SIG-M5 (cell line): ENCODE data around the gene LRRC47.

Experiments used
- DNase-seq: peaks from one replicate; lab custom pipeline; 2025; lab: John Stamatoyannopoulos, UW

LRRC47 gene

GRCh38 chr1:3796215-3797061, at the start of gene LRRC47:
TSS of gene LRRC47 (minus strand) at chr1:3796498. CDS start at chr1:3796476, 22 bp downstream.
- DNase-seq: peak; percentile 48

GRCh38 chr1:3842912-3843311, 46.6 kb upstream of the LRRC47 start:
- no peak for DNase-seq

- DNase-seq: no peak
Observed at GRCh38 chr1:3841491-3841890, 45.2 kb upstream of the LRRC47 start.

DNA sequence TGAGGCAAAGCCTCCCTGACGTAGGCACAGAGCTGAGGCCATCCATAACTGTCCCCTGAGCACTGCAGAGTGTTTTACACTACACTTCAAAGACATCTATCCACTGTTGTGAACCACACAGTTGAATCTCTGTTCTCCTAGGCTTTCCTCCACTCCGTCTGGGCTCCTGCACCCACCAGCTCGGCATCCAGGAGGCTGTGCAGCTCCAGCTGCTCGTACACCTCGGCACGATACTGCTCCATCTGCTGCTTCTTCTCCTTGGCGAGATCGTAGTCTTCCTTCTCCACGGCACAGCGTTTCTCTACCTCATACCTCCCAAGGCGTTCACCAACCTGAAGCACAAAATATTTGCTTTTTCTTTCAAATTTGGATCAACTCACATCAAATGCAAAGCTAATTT, 42.5 kb upstream of the LRRC47 start:
- no peak for DNase-seq

GRCh38 chr1:3837685-3838084, 41.4 kb upstream of the LRRC47 start:
- DNase-seq: no peak

GRCh38 chr1:3837200-3837599, 40.9 kb upstream of the LRRC47 start:
- no peak for DNase-seq

GRCh38 chr1:3836421-3836820, 40.1 kb upstream of the LRRC47 start:
- DNase-seq: no peak

- DNase-seq: no peak
Observed at GRCh38 chr1:3834701-3835100, 38.4 kb upstream of the LRRC47 start.

- DNase-seq: no peak
Observed at GRCh38 chr1:3831689-3832088, 35.4 kb upstream of the LRRC47 start.

GRCh38 chr1:3828391-3828790, 32.1 kb upstream of the LRRC47 start:
- no peak for DNase-seq

DNA sequence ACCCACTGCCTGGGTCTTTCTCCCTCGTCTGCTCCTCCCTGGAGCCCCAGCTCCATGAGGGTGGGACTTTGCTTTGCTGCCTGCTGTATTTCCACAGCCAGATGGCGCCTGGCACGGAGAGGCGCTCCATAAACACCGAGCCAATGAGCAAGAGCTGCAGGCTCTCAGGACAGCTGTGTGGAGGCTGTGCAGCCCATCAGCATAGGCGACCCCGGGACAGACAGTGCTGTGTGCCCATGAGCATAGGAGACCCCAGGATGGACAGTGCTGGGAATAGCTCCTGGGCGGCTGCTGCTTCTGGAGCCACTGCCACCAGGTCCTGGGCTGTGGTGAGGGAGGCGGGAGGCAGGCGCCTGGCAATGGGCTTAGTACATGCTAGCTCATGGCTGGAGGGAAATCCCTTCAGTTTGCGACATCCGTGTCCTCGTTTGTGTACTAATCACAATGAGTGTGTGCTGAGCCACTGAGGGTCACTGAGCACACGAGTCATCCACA, 31.6 kb upstream of the LRRC47 start:
- DNase-seq: no peak

DNA sequence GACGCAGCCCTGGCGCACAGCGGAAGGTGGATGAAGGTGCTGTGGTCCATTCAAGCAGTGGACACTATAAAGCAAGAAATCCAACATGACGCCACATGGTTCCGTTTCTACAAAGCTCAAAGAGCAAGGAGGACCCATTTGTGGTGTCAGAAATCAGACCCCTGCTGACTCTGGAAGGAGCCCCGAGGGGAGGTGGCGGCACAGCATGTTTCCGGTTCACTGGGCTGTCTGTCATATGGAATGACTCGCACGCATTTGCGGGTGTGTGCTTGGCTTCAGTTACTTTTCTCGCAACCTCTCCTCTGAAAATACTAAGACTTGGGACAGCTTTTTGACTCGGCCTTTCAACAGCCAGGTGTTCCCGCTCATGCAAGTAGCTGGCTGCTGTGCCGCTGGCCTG, 29.1 kb upstream of the LRRC47 start:
- no peak for DNase-seq

DNA sequence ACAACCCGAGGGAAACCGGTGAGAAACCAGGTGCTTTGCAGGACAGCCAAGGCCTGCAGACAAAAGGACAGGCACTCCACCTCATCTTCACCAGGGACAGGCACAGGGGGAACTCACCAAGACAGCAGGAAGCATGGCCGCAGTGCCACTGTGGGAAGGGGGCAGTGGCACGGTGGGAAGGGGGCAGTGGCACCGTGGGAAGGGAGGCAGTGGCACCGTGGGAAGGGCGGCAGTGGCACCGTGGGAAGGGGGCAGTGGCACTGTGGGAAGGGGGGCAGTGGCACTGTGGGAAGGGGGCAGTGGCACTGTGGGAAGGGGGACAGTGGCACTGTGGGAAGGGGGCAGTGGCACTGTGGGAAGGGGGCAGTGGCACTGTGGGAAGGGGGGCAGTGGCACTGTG, 28.4 kb upstream of the LRRC47 start:
- DNase-seq: no peak

DNA sequence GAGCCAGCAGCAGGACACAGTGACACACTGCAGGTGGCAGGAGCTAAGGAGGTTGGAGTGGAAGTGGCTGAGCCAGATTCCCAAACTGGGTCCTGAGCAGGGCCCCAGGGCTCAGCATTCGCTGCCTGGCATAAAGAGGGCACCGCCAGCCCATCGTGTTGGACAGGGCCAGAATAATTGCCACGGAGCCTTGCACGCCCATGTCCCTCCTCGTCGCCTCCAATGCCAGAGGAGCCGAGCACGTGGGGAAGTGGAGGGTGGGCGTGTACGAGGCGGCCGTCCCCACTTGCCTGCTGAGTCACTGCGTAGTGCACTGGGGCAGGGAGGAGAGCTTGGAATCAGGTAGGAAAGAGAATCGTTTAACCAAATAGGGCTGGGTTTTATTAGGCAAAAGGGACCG, 26.1 kb upstream of the LRRC47 start:
- DNase-seq: no peak

DNA sequence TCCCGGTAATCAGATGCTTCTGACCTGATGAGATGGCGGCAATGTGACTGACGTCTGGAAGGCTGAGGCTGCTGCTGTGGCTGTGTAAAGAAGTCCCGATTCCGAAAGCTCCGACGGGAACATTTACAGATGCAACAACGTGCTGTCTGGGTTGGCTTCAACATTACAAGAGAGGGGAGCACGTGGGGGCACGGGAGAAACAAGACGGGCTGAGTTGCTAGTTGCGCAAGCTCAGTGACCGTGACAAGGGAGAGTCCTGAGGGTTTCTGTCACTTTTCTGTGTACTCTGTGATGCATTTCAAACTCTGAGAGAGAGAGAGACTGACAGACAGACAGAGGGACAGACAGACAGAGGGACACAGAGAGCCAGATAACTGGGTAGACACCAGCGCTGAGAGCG, 25.6 kb upstream of the LRRC47 start:
- no peak for DNase-seq

- DNase-seq: no peak
Observed at GRCh38 chr1:3821447-3821846, 25.1 kb upstream of the LRRC47 start.

DNA sequence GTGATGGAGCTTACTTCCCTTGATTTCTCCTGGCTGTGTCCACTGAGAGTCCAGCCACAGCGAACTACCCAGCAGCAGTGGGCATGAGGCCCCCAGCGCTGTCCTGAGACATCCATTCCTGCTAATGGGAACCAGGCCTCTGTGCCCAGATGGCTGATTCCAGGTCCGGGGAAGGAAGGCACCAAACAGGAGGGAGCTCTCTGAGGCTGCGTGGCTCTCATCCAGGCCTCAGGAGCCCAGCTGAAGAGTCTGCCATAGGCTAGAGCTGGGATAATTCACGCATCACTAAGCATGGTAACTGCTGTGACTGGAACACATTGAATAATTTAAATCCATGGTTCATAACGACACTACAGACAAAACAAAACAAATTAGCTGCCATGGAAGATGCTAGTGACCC, 24.7 kb upstream of the LRRC47 start:
- DNase-seq: no peak

GRCh38 chr1:3820316-3820715, 24.0 kb upstream of the LRRC47 start:
- no peak for DNase-seq

- DNase-seq: no peak
Observed at GRCh38 chr1:3819771-3820200, 23.5 kb upstream of the LRRC47 start.

DNA sequence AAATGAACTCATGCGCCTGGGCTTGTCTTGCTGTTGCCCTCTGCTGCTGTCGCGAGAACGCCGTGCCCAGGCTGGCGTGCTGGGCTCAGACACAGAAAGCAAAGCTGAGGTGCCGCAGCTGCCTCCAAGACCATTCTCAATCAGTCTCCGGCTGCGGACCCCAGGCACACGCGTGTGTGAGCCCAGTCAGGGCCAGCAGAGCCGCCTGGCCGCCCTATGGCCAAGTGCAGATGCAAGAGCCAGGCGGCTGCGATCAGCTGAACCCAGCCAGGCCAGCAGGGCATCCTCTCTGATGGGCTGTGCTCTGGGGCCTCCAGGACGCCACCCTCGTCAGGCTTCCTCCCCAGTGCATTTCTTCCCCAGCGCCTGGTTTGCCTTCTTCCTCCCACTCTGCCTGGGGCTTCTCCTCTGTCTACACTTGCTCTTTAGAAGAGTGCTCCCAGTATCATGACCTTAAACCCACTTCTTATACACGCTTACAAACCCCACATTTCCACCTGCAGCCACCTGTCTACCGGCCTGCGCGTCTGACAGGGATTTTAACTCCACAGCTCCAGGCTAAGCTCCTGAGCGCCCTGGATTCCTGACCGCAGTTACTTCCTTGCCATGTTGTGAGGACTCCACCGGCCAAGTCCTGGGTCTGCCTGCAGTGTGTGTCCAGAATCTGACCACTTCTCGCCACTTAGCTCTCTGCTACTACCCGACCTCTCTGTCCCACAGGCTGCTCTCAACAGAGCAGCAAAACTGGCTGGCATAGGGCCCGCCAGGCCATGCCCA, 21.7 kb upstream of the LRRC47 start:
- no peak for DNase-seq

DNA sequence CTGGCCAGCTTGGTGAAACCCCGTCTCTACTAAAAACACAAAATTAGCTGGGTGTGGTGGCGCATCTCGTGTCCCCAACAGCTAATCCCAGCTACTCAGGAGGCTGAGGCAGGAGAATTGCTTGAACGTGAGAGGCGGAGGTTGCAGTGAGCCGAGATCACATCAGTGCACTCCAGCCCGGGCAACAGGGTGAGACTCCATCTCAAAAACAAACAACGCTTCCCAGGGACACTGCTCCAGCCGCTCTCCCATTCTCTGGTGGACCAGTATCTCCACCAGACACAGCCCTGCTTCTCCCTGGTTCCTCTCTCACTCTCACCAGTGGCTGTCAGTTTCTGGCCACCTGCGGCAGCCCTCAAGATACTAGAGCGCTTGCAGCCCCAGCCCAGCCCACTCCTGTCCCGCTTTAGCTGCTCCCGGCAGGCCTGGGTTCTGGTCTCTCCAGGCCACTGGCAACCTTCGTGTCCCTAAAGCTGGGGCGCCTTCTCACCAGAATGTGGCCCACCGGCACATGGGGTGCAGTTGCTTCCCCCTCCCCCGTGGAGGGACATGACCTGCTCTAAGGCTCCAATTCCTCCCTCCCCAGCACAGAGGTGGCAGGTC, 20.9 kb upstream of the LRRC47 start:
- DNase-seq: no peak

- no peak for DNase-seq
Observed at GRCh38 chr1:3816331-3817137, 20.2 kb upstream of the LRRC47 start.
